ENCODE measurements around the gene MAN2C1.

DNA sequence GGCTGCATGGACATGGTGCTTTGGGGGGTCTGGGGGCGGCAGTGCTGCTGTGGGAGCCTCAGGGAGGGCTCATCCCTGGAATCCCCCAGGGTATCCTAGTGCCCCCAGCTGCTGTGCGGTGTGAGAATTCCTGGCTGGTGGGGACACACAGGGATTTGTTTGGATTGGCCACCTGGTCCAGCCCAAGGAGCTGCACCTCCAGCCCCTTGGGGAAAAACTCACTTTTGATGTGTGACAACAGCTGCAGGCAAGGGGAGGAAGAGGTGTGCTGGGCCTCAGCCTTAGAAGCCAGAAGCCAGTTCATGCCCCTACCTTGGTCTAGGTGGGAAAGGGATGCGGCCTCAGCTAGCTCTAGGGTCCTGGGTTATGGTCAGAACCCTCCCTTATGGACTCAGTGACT lies 40.9 kb downstream of the MAN2C1 start:
- TF ChIP-seq CTCF (IDR thresholded peaks at IDR 0.05; ENCODE audit: insufficient read depth, low read depth, low read length) (no peak), EZH2 (IDR thresholded peaks at IDR 0.05; ENCODE audit: insufficient read depth, low read length) (no peak)
